Stimulated activated CD8-positive, alpha-beta memory T cell treated with anti-CD3 and anti-CD28 coated beads, Interleukin-7, amount 100 ng/mL, for 4 hours (primary cell): ENCODE results near the gene LDLRAD3.

Experiments
- DNase-seq, 2 donors: peaks; one replicate each; pipeline ENCODE4 v3.0.0-alpha.2; 2020; ENCODE audit warnings: low read depth in 2 of 2

The LDLRAD3 gene

GRCh38 chr11:36077368-36077767 is 133.5 kb downstream of the LDLRAD3 start:
- DNase-seq = no peak

- DNase-seq = no peak
Observed at GRCh38 chr11:36077886-36078685, 134.2 kb downstream of the LDLRAD3 start.

DNA sequence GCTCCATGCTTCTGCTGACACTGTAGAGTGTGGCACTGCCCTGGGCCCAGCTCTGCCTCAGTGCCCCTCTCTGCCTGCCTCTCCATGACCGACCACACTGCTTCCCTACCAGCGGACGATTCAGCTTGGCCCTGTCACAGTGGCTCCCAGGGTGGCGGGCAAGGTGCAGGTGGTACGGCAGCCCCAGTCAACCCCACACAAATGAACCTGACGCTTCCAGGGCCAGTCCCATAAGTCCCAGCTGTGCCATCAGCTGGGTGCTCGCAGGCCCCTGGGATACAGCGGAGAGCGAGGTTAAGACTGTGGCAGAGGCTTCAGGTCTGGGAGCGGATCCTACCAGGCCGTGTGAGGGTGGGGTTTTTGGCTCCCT is 134.8 kb downstream of the LDLRAD3 start:
- DNase-seq = no peak

DNA sequence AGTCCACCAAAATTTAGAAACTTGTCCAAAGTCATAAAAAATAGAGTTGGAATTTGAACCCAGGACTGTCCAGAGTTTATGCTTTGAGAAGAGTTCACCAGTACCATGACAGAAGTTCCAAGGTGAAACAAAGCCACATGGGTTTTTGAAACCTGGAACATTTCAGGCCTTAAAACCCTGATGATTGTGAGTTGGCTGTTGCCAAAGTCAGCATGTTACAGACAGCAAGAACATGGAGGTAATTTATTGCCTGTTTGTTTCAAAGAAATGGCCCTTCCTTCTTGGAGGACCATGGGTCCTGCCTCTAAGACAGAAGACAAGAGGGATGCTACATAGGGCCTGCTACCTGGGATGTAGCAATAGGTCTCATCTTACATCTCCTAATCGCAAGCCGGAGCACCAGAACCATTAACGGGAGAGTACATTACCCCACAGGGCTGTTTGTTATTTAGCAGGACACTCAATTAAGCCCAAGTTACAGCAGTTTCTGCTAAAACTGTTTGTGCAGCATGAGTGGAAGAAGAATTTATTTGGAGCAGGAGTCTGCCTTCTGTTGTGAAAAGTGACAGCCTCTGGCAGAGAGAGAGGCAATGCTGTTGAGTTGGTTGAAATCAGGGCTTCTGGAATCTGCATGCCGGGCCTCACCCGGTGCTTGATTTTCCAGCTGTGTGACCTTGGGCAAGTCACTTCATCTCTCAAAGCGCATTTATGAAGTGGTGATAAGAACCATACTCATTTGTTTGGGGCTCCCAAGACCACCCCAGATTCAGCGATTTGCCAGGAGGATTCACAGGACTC is 136.2 kb downstream of the LDLRAD3 start:
- no peak for DNase-seq

- DNase-seq = no peak
Observed at GRCh38 chr11:36081274-36081945, 137.5 kb downstream of the LDLRAD3 start.

DNA sequence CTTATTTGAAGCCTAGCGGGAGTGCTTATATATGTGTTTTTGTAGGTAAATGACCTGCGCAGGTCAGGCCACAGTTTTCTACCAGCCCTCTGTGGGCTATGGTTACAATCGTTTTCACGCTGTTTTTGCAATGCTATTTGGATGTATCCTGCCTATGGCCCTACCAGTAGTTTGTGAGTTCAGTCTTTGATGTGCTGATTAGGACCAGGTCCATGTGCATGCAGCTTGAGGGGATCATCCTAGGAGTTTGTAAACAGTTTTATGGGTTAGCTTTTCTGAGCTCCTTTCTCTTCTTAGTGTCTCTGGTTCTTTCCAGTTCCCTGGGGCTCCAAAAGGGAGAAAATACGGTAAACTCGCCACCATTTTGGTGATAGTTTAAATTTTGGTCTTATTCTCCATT is 142.5 kb downstream of the LDLRAD3 start:
- DNase-seq = no peak

DNA sequence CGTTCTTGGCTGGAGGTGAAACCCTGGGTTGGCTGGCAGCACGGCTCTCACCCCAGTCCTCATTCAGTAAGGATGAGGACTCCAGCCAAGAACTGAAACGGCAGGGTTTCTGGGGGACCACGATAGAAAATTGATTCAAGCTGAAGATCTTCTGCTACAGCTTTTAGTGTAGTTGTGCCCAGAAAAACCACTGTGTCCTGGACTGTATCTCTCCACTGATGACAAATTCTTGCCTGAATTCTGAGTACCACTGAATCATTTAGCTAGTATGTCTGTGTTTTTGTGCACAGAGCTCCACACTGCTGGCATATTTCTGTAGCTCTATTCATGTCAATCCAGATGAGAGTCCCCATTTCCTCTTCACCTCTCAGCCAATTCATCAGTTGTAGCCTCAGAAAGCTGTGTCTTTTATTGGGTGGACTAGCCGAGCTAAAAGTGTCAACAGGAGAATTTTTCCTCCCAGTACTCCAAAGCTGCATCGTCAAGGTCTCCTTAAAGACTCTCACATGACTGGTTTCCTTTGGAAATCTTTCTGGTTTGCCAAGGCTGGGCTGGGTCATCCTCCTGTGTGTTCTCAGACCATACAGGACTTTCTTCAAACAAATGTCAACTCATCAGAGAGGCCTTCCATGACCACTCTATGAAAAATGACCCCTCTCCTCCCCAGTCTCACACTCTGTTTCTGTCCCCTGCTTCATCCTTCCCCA is 144.6 kb downstream of the LDLRAD3 start:
- DNase-seq = no peak

GRCh38 chr11:36089920-36090319 is 146.1 kb downstream of the LDLRAD3 start:
- DNase-seq = no peak

- no peak for DNase-seq
Observed at GRCh38 chr11:36090356-36091109, 146.7 kb downstream of the LDLRAD3 start.

DNA sequence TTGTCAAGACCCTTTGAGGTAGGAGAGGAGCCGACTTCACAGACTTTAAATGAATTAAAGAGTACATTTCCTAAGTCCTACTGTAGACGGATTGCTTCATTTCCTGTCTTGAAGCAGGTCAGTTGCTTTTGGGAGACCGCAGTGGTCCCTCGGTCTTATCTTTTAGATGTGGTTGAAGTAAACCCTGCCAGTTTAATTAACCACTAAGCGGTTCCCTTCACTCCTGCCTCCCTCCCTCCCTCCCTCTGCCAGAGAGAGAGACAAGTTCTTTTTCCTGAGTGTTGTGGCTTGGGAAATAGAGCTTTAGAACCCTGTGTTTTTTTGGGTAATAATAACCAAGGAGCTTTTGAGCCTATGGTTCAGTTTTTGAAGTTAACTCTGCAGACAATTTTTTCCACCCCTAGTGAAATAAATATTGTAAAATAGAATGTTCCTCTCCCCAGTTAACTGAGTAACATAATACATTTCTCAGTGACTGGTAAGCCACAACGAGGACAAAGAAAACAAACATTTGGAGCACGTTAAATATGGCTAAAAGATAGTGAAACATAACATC is 147.5 kb downstream of the LDLRAD3 start:
- DNase-seq = no peak

- no peak for DNase-seq
Observed at GRCh38 chr11:36092314-36093030, 148.6 kb downstream of the LDLRAD3 start.

DNA sequence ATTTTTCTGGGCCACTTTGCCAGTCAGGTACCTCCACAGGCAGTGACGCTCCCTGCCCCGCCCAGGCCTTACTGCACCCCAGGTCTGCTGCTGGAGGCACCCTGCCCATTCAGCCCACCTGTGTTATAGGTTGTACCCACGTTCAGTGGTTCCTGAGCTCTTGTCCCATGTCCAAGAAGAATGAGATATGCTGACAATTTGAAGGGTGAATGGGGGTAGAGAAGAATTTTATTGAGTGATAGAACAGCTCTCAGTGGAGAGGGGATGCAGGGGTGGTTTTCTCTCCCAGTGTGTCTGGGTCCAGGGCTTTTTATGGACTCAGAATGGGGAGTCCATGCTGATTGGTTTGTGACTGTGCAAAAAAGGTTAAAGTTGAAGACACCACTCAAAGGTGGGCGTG is 149.7 kb downstream of the LDLRAD3 start:
- no peak for DNase-seq

DNA sequence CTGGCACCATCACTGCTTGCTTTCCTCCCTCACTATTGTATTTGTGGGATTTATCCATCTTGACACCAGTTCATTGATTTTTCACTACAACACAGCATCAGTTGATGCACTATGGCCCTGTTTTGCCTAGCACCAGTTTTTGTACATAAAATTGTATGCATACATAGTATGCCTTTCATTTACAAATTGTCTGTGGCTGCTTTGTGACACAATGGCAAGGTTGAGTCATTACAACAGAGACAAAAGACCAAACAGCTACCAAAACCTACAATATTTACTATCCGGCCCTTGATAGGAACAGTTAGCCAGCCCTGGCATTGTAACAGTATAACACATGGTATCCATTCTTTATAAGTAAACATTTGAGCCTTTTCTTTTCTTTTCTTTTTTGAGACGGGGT is 150.3 kb downstream of the LDLRAD3 start:
- no peak for DNase-seq

DNA sequence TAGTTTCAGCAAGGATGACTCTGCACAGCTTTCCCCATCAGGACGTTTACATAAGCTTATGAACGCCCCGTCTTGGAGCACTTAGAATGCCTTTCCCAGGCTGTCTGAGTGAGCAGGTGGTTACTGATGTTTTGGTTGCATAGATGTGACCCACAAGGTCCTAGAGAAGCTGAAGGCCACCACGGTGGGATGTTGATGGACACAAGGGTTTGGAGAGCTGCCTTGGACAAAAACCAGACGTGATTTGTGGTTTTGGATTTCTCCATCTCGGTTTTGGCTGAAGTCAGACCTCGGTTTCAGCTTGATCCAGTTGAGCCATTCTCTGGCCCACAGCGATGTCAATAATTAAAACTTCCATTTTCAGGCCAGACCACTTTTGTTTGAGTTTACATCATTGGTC is 151.9 kb downstream of the LDLRAD3 start:
- no peak for DNase-seq

GRCh38 chr11:36097219-36097650 is 153.4 kb downstream of the LDLRAD3 start:
- no peak for DNase-seq

DNA sequence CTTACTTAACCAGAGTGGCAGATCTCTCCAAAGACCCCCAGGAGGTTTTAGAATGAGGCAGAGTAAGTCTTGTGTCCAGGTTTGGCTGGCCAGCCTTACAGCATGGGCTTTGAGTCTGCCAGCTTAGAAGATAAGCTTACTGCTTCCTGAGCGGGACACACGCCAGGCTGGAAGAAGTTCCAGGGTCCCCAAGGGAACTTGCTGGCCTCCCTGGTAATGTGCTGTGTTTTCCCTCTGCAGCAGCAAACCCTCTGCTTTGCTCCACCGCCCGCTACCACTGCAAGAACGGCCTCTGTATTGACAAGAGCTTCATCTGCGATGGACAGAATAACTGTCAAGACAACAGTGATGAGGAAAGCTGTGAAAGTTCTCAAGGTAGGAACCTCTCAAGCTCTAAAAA is 154.2 kb downstream of the LDLRAD3 start:
- no peak for DNase-seq

- DNase-seq = no peak
Observed at GRCh38 chr11:36098853-36099375, 155.1 kb downstream of the LDLRAD3 start.

GRCh38 chr11:36101466-36101865 is 157.6 kb downstream of the LDLRAD3 start:
- DNase-seq = no peak

DNA sequence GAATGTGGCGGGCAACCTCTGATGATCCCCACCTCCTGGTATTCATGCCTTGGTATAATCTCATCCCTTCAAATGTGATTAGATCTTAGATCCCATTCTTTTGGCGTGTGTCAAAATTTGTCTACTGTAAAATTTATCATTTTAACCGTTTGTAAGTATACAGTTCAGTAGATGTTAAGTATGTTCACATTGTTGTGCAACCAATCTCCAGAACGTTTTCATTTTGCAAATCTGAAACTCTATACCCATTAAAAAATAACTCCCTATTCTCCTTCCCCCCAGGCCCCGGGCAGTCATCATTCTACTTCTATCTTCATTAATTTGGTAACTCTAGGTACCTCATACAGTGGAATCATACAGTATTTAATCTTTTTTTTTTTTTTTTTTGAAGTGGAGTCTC is 159.0 kb downstream of the LDLRAD3 start:
- DNase-seq = no peak

GRCh38 chr11:36103933-36104530 is 160.2 kb downstream of the LDLRAD3 start:
- no peak for DNase-seq
